OCI-LY7 (cell line): ENCODE results near the gene ADAMTS6. TPM values are rescaled to one million over a fixed set of nuclear protein-coding genes. Genes with fewer than 3 reads are reported as not detected.

Experiments
- BruUV-seq: library from RNA; stranded (reverse); fragments of 400-500 nt; replicated peaks from 2 replicates; lab custom pipeline; 2021; lab: Mats Ljungman, UMichigan
- CTCF ChIA-PET: fragments of 300-600 bp; sonication (Branson Sonifier 250); formaldehyde crosslinking; loops from one replicate; lab custom pipeline; 2022; ENCODE audit warnings: antibody characterized with exemption; ENCODE audit not compliant: unreplicated experiment; lab: Charles Lee
- POLR2A ChIA-PET: fragments of 300-600 bp; sonication (Branson Sonifier 250); formaldehyde crosslinking; loops from one replicate; lab custom pipeline; 2022; ENCODE audit warnings: antibody characterized with exemption; lab: Charles Lee
- DNase-seq: peaks from one replicate; pipeline ENCODE4 v3.0.0-alpha.2; 2015; ENCODE audit warnings: low spot score
- H2AFZ ChIP-seq: fragments of 200-600 bp; sonication (generic), shearing (Covaris generic); 2 replicates; pipeline ENCODE4 v1.6.1; 2014; ENCODE audit warnings: mild to moderate bottlenecking, antibody characterized with exemption, low read length, moderate library complexity
- H3K27ac ChIP-seq: fragments of 200-600 bp; sonication (generic); 2 replicates; pipeline ENCODE4 v1.5.1; 2014; ENCODE audit warnings: mixed run types, low read depth, mild to moderate bottlenecking, moderate library complexity, low read length, inconsistent platforms; ENCODE audit not compliant: poor library complexity, severe bottlenecking
- H3K36me3 ChIP-seq: fragments of 200-600 bp; sonication (generic); 2 replicates; pipeline ENCODE4 v1.6.1; 2014; ENCODE audit warnings: mild to moderate bottlenecking, antibody characterized with exemption, low read length, moderate library complexity, mixed read lengths; ENCODE audit not compliant: insufficient read depth
- H3K4me1 ChIP-seq: fragments of 200-600 bp; sonication (generic); 2 replicates; pipeline ENCODE4 v1.5.1; 2014; ENCODE audit warnings: mild to moderate bottlenecking, low read length; ENCODE audit not compliant: insufficient read depth, poor library complexity, severe bottlenecking
- H3K4me2 ChIP-seq: fragments of 200-600 bp; sonication (generic); 2 replicates; pipeline ENCODE4 v1.6.1; 2014; ENCODE audit warnings: mild to moderate bottlenecking, low read length
- H3K4me3 ChIP-seq: fragments of 200-600 bp; sonication (generic); 2 replicates; pipeline ENCODE4 v1.5.1; 2014; ENCODE audit warnings: mild to moderate bottlenecking, low read depth, low read length; ENCODE audit not compliant: poor library complexity, severe bottlenecking
- H3K79me2 ChIP-seq: fragments of 200-600 bp; sonication (generic); 2 replicates; pipeline ENCODE4 v1.6.1; 2016; ENCODE audit warnings: low read depth, mild to moderate bottlenecking, low read length, moderate library complexity, mixed read lengths; ENCODE audit not compliant: insufficient read depth
- H3K9me2 ChIP-seq: fragments of 200-600 bp; sonication (generic); 2 replicates; pipeline ENCODE4 v1.6.1; 2016; ENCODE audit warnings: mild to moderate bottlenecking, low read length, mixed read lengths; ENCODE audit not compliant: insufficient read depth
- H3K9me3 ChIP-seq: fragments of 200-600 bp; sonication (generic); 2 replicates; pipeline ENCODE4 v1.6.1; 2014; ENCODE audit warnings: mild to moderate bottlenecking, mixed run types, low read length, mixed read lengths
- H4K20me1 ChIP-seq: fragments of 200-600 bp; sonication (generic); 2 replicates; pipeline ENCODE4 v1.6.1; 2014; ENCODE audit warnings: mild to moderate bottlenecking, antibody characterized with exemption, low read length, moderate library complexity, mixed read lengths; ENCODE audit not compliant: insufficient read depth
- CTCF ChIP-seq: fragments of 200-600 bp; sonication (generic); conservative IDR thresholded peaks from 2 replicates; pipeline ENCODE4 v1.5.1; 2014; ENCODE audit warnings: mild to moderate bottlenecking, antibody characterized with exemption, low read length, moderate library complexity, mixed read lengths
- EZH2phosphoT487 ChIP-seq: fragments of 200-600 bp; sonication (generic); IDR thresholded peaks from 2 replicates; pipeline ENCODE4 v1.6.1; 2018; ENCODE audit warnings: low read depth, borderline replicate concordance, mild to moderate bottlenecking, mixed run types, antibody characterized with exemption, low read length, moderate library complexity, mixed read lengths
- intact Hi-C: fragments of 100-400 bp; cut with micrococcal nuclease; formaldehyde crosslinking; loops from one replicate; pipeline ENCODE4 v1.10.0; 2022; ENCODE audit not compliant: unreplicated experiment
- total RNA-seq, 2 experiments: library from RNA; depleted of rRNA in 1 of 2; stranded (reverse); fragments of >200 nt in 1 of 2; shearing (Covaris generic) in 1 of 2; gene quantifications; 2 replicates each; pipeline ENCODE4 v1.2.3, GENCODE V29; 2014 to 2022

ADAMTS6 gene
- total RNA-seq, 2 experiments from 2014 or later, result 13.9 to 18.1 TPM

GRCh38 chr5:65481171-65481581, 544 bp downstream of the ADAMTS6 start:
- CTCF ChIA-PET, result no interaction called here
- H4K20me1 ChIP-seq, result no peaks in the 10 kb centered on the region
- H3K4me2 ChIP-seq, result peak overlapping the region; percentile 99
- intact Hi-C loops, result loop anchor here (5.0 kb wide), 3 partner anchors 419 to 509 kb away; no protein-coding TSS in a partner anchor
- peaks cover 36% of the 10 kb centered on the region for H3K4me1 ChIP-seq
- no peaks in the 10 kb centered on the region for H3K9me3 ChIP-seq
- H3K36me3 ChIP-seq, result no peaks in the 10 kb centered on the region
- no peaks in the 10 kb centered on the region for H3K9me2 ChIP-seq
- POLR2A ChIA-PET, result interaction anchor here (0.6 to 2.4 kb wide), 30 partner anchors 8 to 1626 kb away, joined by 3 to 12 read pairs (median 4); partner anchors contain the start of genes CENPK and PPWD1
- H3K79me2 ChIP-seq, result peaks cover 22% of the 10 kb centered on the region; the same call in 1 of the 2 replicates
- BruUV-seq, result TSS peak; percentile 45
- no peak for TF ChIP-seq EZH2phosphoT487
- TF ChIP-seq CTCF, result no peak
- H3K27ac ChIP-seq, result peak overlapping the region; percentile 72
- peak; percentile 34 for DNase-seq
- peak overlapping the region; percentile 71 for H3K4me3 ChIP-seq
- peak overlapping the region; percentile 82 for H2AFZ ChIP-seq

GRCh38 chr5:65480306-65480865, 1.3 kb downstream of the ADAMTS6 start:
- Histone ChIP-seq H3K4me1 (peaks cover 40% of the 10 kb centered on the region), H2AFZ (peak overlapping the region; percentile 82), H3K79me2 (peaks cover 22% of the 10 kb centered on the region; the same call in 1 of the 2 replicates), H3K4me3 (peak overlapping the region; percentile 71), H3K36me3 (no peaks in the 10 kb centered on the region), H3K9me2 (no peaks in the 10 kb centered on the region), H4K20me1 (no peaks in the 10 kb centered on the region), H3K27ac (peak overlapping the region; percentile 72), H3K4me2 (peak overlapping the region; percentile 99), H3K9me3 (no peaks in the 10 kb centered on the region)
- ChIA-PET CTCF (interaction anchor here (0.6 kb wide), 1 partner anchor 422 kb away, joined by 3 read pairs; no protein-coding TSS in a partner anchor), POLR2A (interaction anchor here (0.5 to 2.2 kb wide), 19 partner anchors 9 to 1244 kb away, joined by 3 to 7 read pairs (median 4); partner anchors contain the start of genes CENPK and PPWD1)
- DNase-seq, result peak; percentile 69
- TF ChIP-seq CTCF (peak; percentile 57), EZH2phosphoT487 (no peak)
- BruUV-seq, result no TSS peak
- intact Hi-C loops, result loop anchor here (1.0 to 5.0 kb wide), 4 partner anchors 418 to 711 kb away; no protein-coding TSS in a partner anchor

GRCh38 chr5:65479527-65479926, 2.2 kb downstream of the ADAMTS6 start:
- TF ChIP-seq EZH2phosphoT487, result no peak
- no peaks in the 10 kb centered on the region for H3K9me3 ChIP-seq
- H3K27ac ChIP-seq, result no peak overlapping the region
- no TSS peak for BruUV-seq
- peaks cover 22% of the 10 kb centered on the region; the same call in 1 of the 2 replicates for H3K79me2 ChIP-seq
- no peaks in the 10 kb centered on the region for H4K20me1 ChIP-seq
- H3K4me3 ChIP-seq, result peak overlapping the region; percentile 71
- intact Hi-C loops, result no loop called here
- H3K4me1 ChIP-seq, result peaks cover 40% of the 10 kb centered on the region
- H3K4me2 ChIP-seq, result peak overlapping the region; percentile 99
- H3K36me3 ChIP-seq, result no peaks in the 10 kb centered on the region
- ChIA-PET POLR2A (interaction anchor here (0.7 to 1.9 kb wide), 3 partner anchors 12 to 568 kb away, joined by 4 to 6 read pairs (median 4); no protein-coding TSS in a partner anchor), CTCF (no interaction called here)
- H2AFZ ChIP-seq, result peak overlapping the region; percentile 82; the same call in 1 of the 2 replicates
- no peak for DNase-seq
- H3K9me2 ChIP-seq, result no peaks in the 10 kb centered on the region
